A549 (cell line): ENCODE results near the gene ATP9A. TPM values are rescaled to one million over a fixed set of nuclear protein-coding genes. Genes with fewer than 3 reads are reported as not detected.

ENCODE experiments used
- ATAC-seq, 2 experiments: fragments of 200-7000 bp in 1 of 2; fragments of >200 bp in 1 of 2; cut with Nextera tagmentation in 1 of 2; cut with Tn5 transposase in 1 of 2; 3 replicates each; pipeline versions ENCODE4 v1.8.0 to v1.9.1; 2018 to 2020; ENCODE audit warnings: mild to moderate bottlenecking in 1 of 2, moderate library complexity in 1 of 2
- CTCF ChIA-PET: fragments of 300-600 bp; sonication (Branson Sonifier 250); formaldehyde crosslinking; extraction: SDS; loops from one replicate; lab custom pipeline; 2021; ENCODE audit warnings: antibody characterized with exemption, inconsistent platforms; lab: Yijun Ruan, JAX
- POLR2A ChIA-PET: fragments of 350-600 bp; formaldehyde crosslinking; extraction: SDS; loops from one replicate; lab custom pipeline; 2021; ENCODE audit warnings: antibody characterized with exemption, inconsistent platforms; lab: Yijun Ruan, JAX
- DNase-seq, 2 experiments: peaks; one replicate each; pipeline versions ENCODE4 v3.0.0 to v3.0.0-alpha.2; 2011 to 2016; ENCODE audit warnings: low read depth in 1 of 2, low spot score in 1 of 2
- FAIRE-seq: peaks from 2 replicates; lab custom pipeline; 2011; peaks lifted over from hg19 to GRCh38; lab: Jason Lieb, UNC
- H3K27ac ChIP-seq, 2 experiments: fragments of >200 bp; sonication (Bioruptor Twin); formaldehyde crosslinking; 3 replicates each; pipeline ENCODE4 v1.5.1; 2016 to 2017
- H3K4me1 ChIP-seq: fragments of >200 bp; sonication (Bioruptor Twin); formaldehyde crosslinking; 3 replicates; pipeline ENCODE4 v1.6.1; 2016
- H3K4me2 ChIP-seq: fragments of >200 bp; sonication (Bioruptor Twin); formaldehyde crosslinking; 3 replicates; pipeline ENCODE4 v1.6.1; 2016
- H3K4me3 ChIP-seq: fragments of >200 bp; sonication (Bioruptor Twin); formaldehyde crosslinking; 3 replicates; pipeline ENCODE4 v1.5.1; 2016
- H3K9me3 ChIP-seq: fragments of >200 bp; sonication (Bioruptor Twin); formaldehyde crosslinking; 3 replicates; pipeline ENCODE4 v1.6.1; 2016
- BCL3 ChIP-seq: fragments of >200 bp; sonication (Bioruptor Twin); formaldehyde crosslinking; IDR thresholded peaks from 3 replicates; pipeline ENCODE4 v1.6.1; 2016
- BHLHE40 ChIP-seq: IDR thresholded peaks from 2 replicates; pipeline ENCODE4 v1.6.1; 2012; ENCODE audit warnings: low read depth, low read length, inconsistent platforms
- CEBPB ChIP-seq, 2 experiments: fragments of >200 bp in 1 of 2; sonication (Bioruptor Twin) in 1 of 2; formaldehyde crosslinking in 1 of 2; IDR thresholded peaks; 2 replicates each; pipeline ENCODE4 v1.6.1; 2012 to 2016
- EHF ChIP-seq: fragments of 250-450 bp; sonication (Bioruptor Pico); IDR thresholded peaks from 2 replicates; pipeline ENCODE4 v1.5.0; 2020; ENCODE audit warnings: mild to moderate bottlenecking
- EHMT2 ChIP-seq: fragments of 200-600 bp; sonication (generic); IDR thresholded peaks from 2 replicates; pipeline ENCODE4 v1.6.1; 2016; ENCODE audit warnings: antibody characterized with exemption, low read depth, mild to moderate bottlenecking, moderate library complexity
- HES2 ChIP-seq: fragments of >200 bp; sonication (Bioruptor Twin); formaldehyde crosslinking; IDR thresholded peaks from 2 replicates; pipeline ENCODE4 v1.6.1; 2016
- HOXA7 ChIP-seq: fragments of 250-450 bp; sonication (Bioruptor Pico); IDR thresholded peaks from 2 replicates; pipeline ENCODE4 v1.5.0; 2020; ENCODE audit warnings: mild to moderate bottlenecking, moderate library complexity
- MAFK ChIP-seq: fragments of 450-650 bp; IDR thresholded peaks from 2 replicates; pipeline ENCODE4 v1.6.1; 2014; ENCODE audit not compliant: partially characterized antibody
- MYC ChIP-seq: IDR thresholded peaks from 2 replicates; pipeline ENCODE4 v1.6.1; 2012; ENCODE audit warnings: mild to moderate bottlenecking, inconsistent platforms, low read length, improper control_type of control experiment, borderline replicate concordance
- NFE2L2 ChIP-seq: fragments of 150-350 bp; conservative IDR thresholded peaks from 2 replicates; pipeline ENCODE4 v1.6.1; 2014; ENCODE audit warnings: low read length
- RCOR1 ChIP-seq: fragments of 150-350 bp; IDR thresholded peaks from 2 replicates; pipeline ENCODE4 v1.6.1; 2014; ENCODE audit warnings: antibody characterized with exemption, low read length, low read depth
- RNF2 ChIP-seq: fragments of 200-600 bp; sonication (generic); IDR thresholded peaks from 2 replicates; pipeline ENCODE4 v1.6.1; 2016; ENCODE audit warnings: low read depth, mild to moderate bottlenecking, antibody characterized with exemption, moderate library complexity, borderline replicate concordance
- SMC3 ChIP-seq: fragments of >200 bp; sonication (Bioruptor Twin); formaldehyde crosslinking; IDR thresholded peaks from 3 replicates; pipeline ENCODE4 v1.6.1; 2018; ENCODE audit warnings: inconsistent platforms
- TFCP2L1 ChIP-seq: fragments of 250-450 bp; sonication (Bioruptor Pico); IDR thresholded peaks from 2 replicates; pipeline ENCODE4 v1.5.0; 2021; ENCODE audit warnings: mild to moderate bottlenecking
- TP53 ChIP-seq: fragments of 250-450 bp; sonication (Bioruptor Pico); IDR thresholded peaks from 2 replicates; pipeline ENCODE4 v1.5.0; 2021; ENCODE audit warnings: mild to moderate bottlenecking, moderate library complexity
- WGBS: methylation state at CpG from one replicate; pipeline ENCODE4 v1.1.6; 2017; ENCODE audit errors: missing lambda C conversion rate; 5-methylcytosine and 5-hydroxymethylcytosine counted together
- polyA plus RNA-seq, 4 experiments: library from polyadenylated mRNA; depleted of rRNA in 3 of 4; stranded (reverse); fragments of >200 nt; fragmentation: RNase III in 1 of 4; extraction: RNeasy Plus Mini Kit Qiagen cat#74134 plus additional on column Dnase treatment in 1 of 4; gene quantifications; 2 replicates in 3 of 4; 3 replicates in 1 of 4; pipeline ENCODE4 v1.2.3, GENCODE V29; 2011 to 2017
- TF ChIP-seq, protein P1 (sequence below): fragments of 450-650 bp; IDR thresholded peaks from 2 replicates; pipeline ENCODE4 v1.6.1; 2014; ENCODE audit warnings: antibody characterized with exemption
- TF ChIP-seq, protein P2 (sequence below): fragments of 200-600 bp; sonication (generic); IDR thresholded peaks from 2 replicates; pipeline ENCODE4 v1.6.1; 2016; ENCODE audit warnings: antibody characterized with exemption, mild to moderate bottlenecking, moderate library complexity
- TF ChIP-seq, protein P3 (sequence below): fragments of 150-350 bp; IDR thresholded peaks from 2 replicates; pipeline ENCODE4 v1.6.1; 2014; ENCODE audit warnings: low read depth, mild to moderate bottlenecking, low read length

ATP9A gene
- polyA plus RNA-seq, 2 of the 4 experiments (the other 2 are of a cell fraction), result 9.9 to 23.6 TPM

- FAIRE-seq, result no peak
- peak; percentile 54 to 61; a peak in 5 of 6 replicates for ATAC-seq
- no peak for DNase-seq
- TF ChIP-seq HOXA7 (CRISPR knock-in tag) (no peak), NFE2L2 (no peak), HES2 (no peak), BHLHE40 (no peak)
- 0 out of 6 replicates have a peak overlapping the region, but pooled peaks of 1 of the 2 experiments have one; percentile 28 for H3K27ac ChIP-seq
- H3K4me3 ChIP-seq, result no peak overlapping the region
- CTCF ChIA-PET, result interaction anchor here (1.0 to 3.3 kb wide), 2 partner anchors 16 to 592 kb away, joined by 3 to 25 read pairs; no protein-coding TSS in a partner anchor
- no peak overlapping the region for H3K4me2 ChIP-seq
- POLR2A ChIA-PET, result interaction anchor here (0.6 kb wide), 1 partner anchor 909 kb away, joined by 4 read pairs; no protein-coding TSS in a partner anchor
- no peaks in the 10 kb centered on the region for H3K4me1 ChIP-seq
- 64% methylated on average over 6 of the region's 8 CpGs for WGBS
- no peaks in the 10 kb centered on the region for H3K9me3 ChIP-seq
Observed at GRCh38 chr20:51579137-51579536, 189.1 kb downstream of the ATP9A start.

- FAIRE-seq (no peak), DNase-seq (no peak), ATAC-seq (peak in 1 of 2 experiments; percentile 64; a peak in 3 of 6 replicates)
- no peak overlapping the region for H3K4me2 ChIP-seq
- no peaks in the 10 kb centered on the region for H3K9me3 ChIP-seq
- WGBS, result 79% methylated on average over 2 of the region's 2 CpGs
- H3K27ac ChIP-seq, result no peak overlapping the region
- CTCF ChIA-PET, result interaction anchor here (1.0 to 1.2 kb wide), 2 partner anchors 14 to 15 kb away, joined by 3 read pairs; no protein-coding TSS in a partner anchor
- TF ChIP-seq, protein P1, sequence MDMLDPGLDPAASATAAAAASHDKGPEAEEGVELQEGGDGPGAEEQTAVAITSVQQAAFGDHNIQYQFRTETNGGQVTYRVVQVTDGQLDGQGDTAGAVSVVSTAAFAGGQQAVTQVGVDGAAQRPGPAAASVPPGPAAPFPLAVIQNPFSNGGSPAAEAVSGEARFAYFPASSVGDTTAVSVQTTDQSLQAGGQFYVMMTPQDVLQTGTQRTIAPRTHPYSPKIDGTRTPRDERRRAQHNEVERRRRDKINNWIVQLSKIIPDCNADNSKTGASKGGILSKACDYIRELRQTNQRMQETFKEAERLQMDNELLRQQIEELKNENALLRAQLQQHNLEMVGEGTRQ, result peak; percentile 76
- no peak for TF ChIP-seq BCL3
- POLR2A ChIA-PET, result no interaction called here
- no peaks in the 10 kb centered on the region for H3K4me1 ChIP-seq
- no peak overlapping the region for H3K4me3 ChIP-seq
Observed at GRCh38 chr20:51578145-51578459, 190.1 kb downstream of the ATP9A start.

DNA sequence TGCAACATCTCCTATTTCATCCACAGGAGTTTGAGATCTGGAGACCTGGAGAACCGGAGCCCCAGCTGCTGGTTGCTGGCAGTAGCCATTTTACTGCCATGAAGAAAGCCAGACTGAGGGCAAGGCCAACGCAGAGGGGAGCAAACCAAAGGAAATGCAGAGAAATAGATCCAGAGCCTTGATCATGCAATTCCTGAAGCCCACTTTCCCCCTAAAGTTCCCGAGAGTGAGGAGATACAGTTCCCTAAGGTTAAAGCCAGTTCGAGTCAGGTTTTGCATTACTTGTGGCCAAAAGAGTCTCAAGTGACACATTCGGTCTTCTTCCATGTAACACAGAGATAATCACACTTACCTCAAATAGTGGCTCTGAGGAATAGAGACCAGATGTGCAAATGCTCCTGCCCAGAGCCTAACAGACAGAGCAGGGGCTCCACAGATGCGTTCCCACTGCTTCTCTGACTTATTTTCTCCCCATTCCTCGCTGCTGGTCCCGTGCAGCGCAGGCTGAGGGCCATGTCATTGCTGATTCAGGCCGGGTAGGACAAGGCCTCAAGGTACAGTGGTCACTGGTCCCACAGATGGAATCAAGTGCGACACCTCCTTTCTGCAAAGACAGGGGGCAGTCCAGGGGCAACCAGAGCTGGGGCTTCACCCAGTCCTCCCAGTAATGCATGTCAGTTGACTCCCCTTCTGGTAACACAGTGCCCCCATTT, 190.6 kb downstream of the ATP9A start:
- POLR2A ChIA-PET, result no interaction called here
- TF ChIP-seq RNF2 (no peak), EHMT2 (no peak), EHF (CRISPR knock-in tag) (no peak), SMC3 (no peak), TFCP2L1 (CRISPR knock-in tag) (no peak), TP53 (CRISPR knock-in tag) (no peak), MYC (no peak), RCOR1 (no peak), MAFK (no peak), CEBPB (IDR thresholded peaks at IDR 0.05) (no peak), BCL3 (no peak)
- TF ChIP-seq, protein P2, sequence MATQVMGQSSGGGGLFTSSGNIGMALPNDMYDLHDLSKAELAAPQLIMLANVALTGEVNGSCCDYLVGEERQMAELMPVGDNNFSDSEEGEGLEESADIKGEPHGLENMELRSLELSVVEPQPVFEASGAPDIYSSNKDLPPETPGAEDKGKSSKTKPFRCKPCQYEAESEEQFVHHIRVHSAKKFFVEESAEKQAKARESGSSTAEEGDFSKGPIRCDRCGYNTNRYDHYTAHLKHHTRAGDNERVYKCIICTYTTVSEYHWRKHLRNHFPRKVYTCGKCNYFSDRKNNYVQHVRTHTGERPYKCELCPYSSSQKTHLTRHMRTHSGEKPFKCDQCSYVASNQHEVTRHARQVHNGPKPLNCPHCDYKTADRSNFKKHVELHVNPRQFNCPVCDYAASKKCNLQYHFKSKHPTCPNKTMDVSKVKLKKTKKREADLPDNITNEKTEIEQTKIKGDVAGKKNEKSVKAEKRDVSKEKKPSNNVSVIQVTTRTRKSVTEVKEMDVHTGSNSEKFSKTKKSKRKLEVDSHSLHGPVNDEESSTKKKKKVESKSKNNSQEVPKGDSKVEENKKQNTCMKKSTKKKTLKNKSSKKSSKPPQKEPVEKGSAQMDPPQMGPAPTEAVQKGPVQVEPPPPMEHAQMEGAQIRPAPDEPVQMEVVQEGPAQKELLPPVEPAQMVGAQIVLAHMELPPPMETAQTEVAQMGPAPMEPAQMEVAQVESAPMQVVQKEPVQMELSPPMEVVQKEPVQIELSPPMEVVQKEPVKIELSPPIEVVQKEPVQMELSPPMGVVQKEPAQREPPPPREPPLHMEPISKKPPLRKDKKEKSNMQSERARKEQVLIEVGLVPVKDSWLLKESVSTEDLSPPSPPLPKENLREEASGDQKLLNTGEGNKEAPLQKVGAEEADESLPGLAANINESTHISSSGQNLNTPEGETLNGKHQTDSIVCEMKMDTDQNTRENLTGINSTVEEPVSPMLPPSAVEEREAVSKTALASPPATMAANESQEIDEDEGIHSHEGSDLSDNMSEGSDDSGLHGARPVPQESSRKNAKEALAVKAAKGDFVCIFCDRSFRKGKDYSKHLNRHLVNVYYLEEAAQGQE, result no peak
- TF ChIP-seq, protein P3, sequence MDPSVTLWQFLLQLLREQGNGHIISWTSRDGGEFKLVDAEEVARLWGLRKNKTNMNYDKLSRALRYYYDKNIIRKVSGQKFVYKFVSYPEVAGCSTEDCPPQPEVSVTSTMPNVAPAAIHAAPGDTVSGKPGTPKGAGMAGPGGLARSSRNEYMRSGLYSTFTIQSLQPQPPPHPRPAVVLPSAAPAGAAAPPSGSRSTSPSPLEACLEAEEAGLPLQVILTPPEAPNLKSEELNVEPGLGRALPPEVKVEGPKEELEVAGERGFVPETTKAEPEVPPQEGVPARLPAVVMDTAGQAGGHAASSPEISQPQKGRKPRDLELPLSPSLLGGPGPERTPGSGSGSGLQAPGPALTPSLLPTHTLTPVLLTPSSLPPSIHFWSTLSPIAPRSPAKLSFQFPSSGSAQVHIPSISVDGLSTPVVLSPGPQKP, result no peak
- CTCF ChIA-PET, result interaction anchor here (0.8 to 3.5 kb wide), 7 partner anchors 14 to 192 kb away, joined by 3 to 14 read pairs (median 3); no protein-coding TSS in a partner anchor
- no peak for ATAC-seq
- no peaks in the 10 kb centered on the region for H3K9me3 ChIP-seq
- H3K4me1 ChIP-seq, result no peaks in the 10 kb centered on the region
- no peak for FAIRE-seq
- H3K4me2 ChIP-seq, result no peak overlapping the region
- 77% methylated on average over 11 of the region's 11 CpGs for WGBS
- no peak for DNase-seq
- no peak overlapping the region for H3K4me3 ChIP-seq
- no peak overlapping the region for H3K27ac ChIP-seq
